ENCODE measurements around the gene EEF2KMT.

Gene EEF2KMT

DNA sequence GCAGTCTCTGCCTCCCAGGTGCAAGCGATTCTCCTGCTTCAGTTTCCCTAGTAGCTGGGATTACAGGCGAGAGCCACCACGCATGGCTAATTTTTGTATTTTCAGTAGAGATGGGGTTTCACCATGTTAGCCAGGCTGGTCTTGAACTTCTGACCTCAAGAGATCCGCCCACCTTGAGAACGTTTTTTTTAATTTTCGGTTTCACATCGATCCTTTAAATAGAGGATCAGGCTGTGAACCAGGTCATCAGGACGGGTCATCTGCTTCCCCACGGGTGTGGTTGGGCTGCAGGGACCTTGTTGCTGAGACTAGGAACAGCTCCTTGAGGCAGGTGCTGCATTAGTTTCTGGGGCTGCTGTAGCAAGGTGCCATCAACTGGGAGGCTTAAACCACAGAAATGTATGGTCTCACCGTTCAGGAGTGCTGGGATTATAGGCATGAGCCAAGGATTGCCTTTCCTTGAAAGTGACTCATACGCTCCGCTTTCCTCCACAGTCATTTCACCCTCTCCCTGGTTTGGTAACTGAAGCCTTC is 55.9 kb downstream of the EEF2KMT start:
- DNase-seq (ENCODE audit: low read depth in 3 of 3), result no peak

DNA sequence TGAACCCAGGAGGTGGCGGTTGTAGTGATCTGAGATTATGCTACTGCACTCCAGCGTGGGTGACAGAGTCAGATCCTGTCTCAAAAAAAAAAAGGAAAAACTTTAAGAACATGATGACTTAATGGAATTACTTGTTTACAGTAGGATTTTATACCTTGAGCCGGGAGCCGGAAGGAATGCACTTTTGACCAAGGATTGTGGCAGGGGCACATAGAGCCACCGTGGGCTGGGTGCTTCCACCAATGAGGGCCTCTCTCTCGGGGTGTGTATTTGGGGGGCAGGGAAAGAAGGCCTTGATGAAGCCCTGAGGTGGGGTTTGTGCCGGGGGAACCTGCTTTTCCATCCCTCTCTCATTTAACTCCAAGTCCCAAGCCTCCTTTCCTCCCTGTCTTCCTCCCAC is 57.1 kb downstream of the EEF2KMT start:
- DNase-seq (ENCODE audit: low read depth in 3 of 3), result no peak

DNA sequence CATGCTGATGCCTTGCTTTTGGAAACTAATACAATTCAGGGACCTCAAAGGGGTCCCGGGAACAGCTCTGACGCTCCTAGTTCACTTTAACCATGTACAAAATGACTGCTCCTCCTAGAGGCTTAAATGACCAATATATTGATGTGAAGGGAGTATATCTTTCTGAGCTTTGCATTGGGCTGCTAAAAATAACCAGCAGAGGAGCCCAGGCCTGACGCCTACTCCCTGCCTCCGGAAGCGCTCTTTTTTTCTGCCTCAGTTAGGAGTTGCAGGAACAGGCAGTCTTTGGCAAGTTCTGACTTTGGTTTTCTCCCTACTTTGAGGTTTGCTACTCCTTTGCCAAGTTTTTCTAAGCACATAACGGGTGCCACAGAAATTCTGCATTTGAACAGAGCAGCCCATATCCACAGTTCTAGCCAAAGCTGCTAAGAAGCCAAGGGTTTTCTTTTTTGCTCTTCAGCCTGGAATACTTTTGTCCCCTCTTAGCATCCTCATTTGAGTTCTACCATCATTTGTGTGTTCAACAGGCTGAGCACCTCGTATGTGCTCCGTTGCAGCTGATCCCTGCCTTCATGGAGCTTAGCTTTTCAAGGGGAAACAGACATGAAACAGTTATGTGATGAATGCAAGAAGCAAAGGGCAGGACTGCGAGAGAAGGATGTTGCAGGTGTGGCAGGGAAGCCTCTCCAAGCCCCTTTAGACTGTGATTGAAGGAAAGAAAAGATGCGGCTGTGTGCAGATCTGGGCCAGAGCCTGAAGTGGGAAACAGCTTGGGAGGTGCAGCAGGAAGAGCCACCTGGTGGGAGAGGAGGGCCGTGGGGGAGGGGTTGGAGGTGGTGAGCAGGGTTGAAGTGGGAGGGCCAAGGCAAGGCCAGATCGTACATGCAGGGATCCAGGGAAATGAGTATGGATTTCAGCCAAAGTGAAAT is 61.1 kb downstream of the EEF2KMT start:
- DNase-seq (ENCODE audit: low read depth in 3 of 3), result no peak

DNA sequence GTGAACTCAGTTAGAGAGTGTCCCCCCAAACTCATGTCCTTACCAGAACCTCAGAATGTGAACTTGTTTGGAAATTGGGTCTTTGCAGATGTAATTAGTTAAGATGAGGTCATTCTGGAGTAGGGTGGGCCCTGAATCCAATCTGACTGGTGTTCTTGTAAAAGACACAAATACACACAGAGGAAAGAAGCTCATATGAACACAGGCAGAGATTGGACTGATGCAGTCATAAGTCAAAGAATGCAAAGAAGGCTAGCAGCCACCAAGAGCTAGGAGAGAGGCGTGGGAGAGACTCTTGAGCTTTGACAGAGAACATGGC is 61.7 kb downstream of the EEF2KMT start:
- no peak for DNase-seq (ENCODE audit: low read depth in 3 of 3)
